T-helper 1 cell treated with Interleukin-12 subunit alpha and Interleukin-12 subunit beta and Interleukin-4 antibody, amounts not matched to agents 30 μg/mL and 1 μg/mL, for 36 hours (primary cell): ENCODE measurements around the gene SPDYE1.
"Not testable (repeated sequence)": the region's sequence is repeated elsewhere in the genome, so short reads cannot be mapped to it uniquely, and the experiment has no call there.

Source experiments
- H3K27ac Mint-ChIP-seq: one replicate; pipeline ENCODE4 v1.8.0; 2021; ENCODE audit warnings: mild to moderate bottlenecking, mixed read lengths
- H3K27me3 Mint-ChIP-seq: one replicate; pipeline ENCODE4 v1.8.0; 2021; ENCODE audit warnings: low read depth, mixed read lengths
- H3K36me3 Mint-ChIP-seq: one replicate; pipeline ENCODE4 v1.8.0; 2021; ENCODE audit warnings: low read depth, mixed read lengths
- H3K4me1 Mint-ChIP-seq: one replicate; pipeline ENCODE4 v1.8.0; 2021; ENCODE audit warnings: low read depth, mixed read lengths
- H3K4me3 Mint-ChIP-seq: one replicate; pipeline ENCODE4 v1.8.0; 2021; ENCODE audit warnings: mild to moderate bottlenecking, moderate library complexity, mixed read lengths
- H3K9me3 Mint-ChIP-seq: one replicate; pipeline ENCODE4 v1.8.0; 2021; ENCODE audit warnings: mixed read lengths

Gene SPDYE1

GRCh38 chr7:43997532-43997931 is at the start of gene SPDYE1:
Gene SPDYE1 (plus strand): TSS chr7:43997897. CDS start chr7:43999950, 2,053 bp downstream.
- not testable (repeated sequence) for H3K4me3 Mint-ChIP-seq, H3K36me3 Mint-ChIP-seq, H3K27ac Mint-ChIP-seq, H3K27me3 Mint-ChIP-seq, H3K9me3 Mint-ChIP-seq, H3K4me1 Mint-ChIP-seq

GRCh38 chr7:43952028-43952427 is 45.7 kb upstream of the SPDYE1 start:
- Mint-ChIP-seq H3K36me3 (peaks cover 18% of the 10 kb centered on the region), H3K27me3 (no peaks in the 10 kb centered on the region), H3K27ac (no peak overlapping the region), H3K9me3 (no peaks in the 10 kb centered on the region), H3K4me1 (peaks cover 2% of the 10 kb centered on the region), H3K4me3 (no peak overlapping the region)

- Mint-ChIP-seq H3K4me1 (peaks cover 2% of the 10 kb centered on the region), H3K4me3 (no peak overlapping the region), H3K27me3 (no peaks in the 10 kb centered on the region), H3K36me3 (peaks cover 13% of the 10 kb centered on the region), H3K27ac (no peak overlapping the region), H3K9me3 (no peaks in the 10 kb centered on the region)
Measured at GRCh38 chr7:43953071-43953470, 44.6 kb upstream of the SPDYE1 start.

GRCh38 chr7:43954524-43955228 is 43.0 kb upstream of the SPDYE1 start:
- H3K4me1 Mint-ChIP-seq, result peaks cover 2% of the 10 kb centered on the region
- H3K27ac Mint-ChIP-seq, result no peak overlapping the region
- no peaks in the 10 kb centered on the region for H3K9me3 Mint-ChIP-seq
- peaks cover 12% of the 10 kb centered on the region for H3K36me3 Mint-ChIP-seq
- H3K27me3 Mint-ChIP-seq, result no peaks in the 10 kb centered on the region
- H3K4me3 Mint-ChIP-seq, result no peak overlapping the region

- peaks cover 12% of the 10 kb centered on the region for H3K36me3 Mint-ChIP-seq
- no peak overlapping the region for H3K27ac Mint-ChIP-seq
- H3K4me1 Mint-ChIP-seq, result peaks cover 2% of the 10 kb centered on the region
- H3K27me3 Mint-ChIP-seq, result no peaks in the 10 kb centered on the region
- no peak overlapping the region for H3K4me3 Mint-ChIP-seq
- no peaks in the 10 kb centered on the region for H3K9me3 Mint-ChIP-seq
Measured at GRCh38 chr7:43956027-43956426, 41.7 kb upstream of the SPDYE1 start.

GRCh38 chr7:43960933-43961332 is 36.8 kb upstream of the SPDYE1 start:
- Mint-ChIP-seq H3K27me3 (no peaks in the 10 kb centered on the region), H3K4me3 (no peak overlapping the region), H3K4me1 (peaks cover 2% of the 10 kb centered on the region), H3K9me3 (no peaks in the 10 kb centered on the region), H3K27ac (no peak overlapping the region), H3K36me3 (peaks cover 6% of the 10 kb centered on the region)

- H3K36me3 Mint-ChIP-seq, H3K4me3 Mint-ChIP-seq, H3K9me3 Mint-ChIP-seq, H3K27me3 Mint-ChIP-seq, H3K27ac Mint-ChIP-seq, H3K4me1 Mint-ChIP-seq: not testable (repeated sequence)
Measured at GRCh38 chr7:43966392-43966791, 31.3 kb upstream of the SPDYE1 start.

GRCh38 chr7:43968172-43969040 is 29.3 kb upstream of the SPDYE1 start:
- H3K27ac Mint-ChIP-seq, H3K4me3 Mint-ChIP-seq, H3K27me3 Mint-ChIP-seq, H3K4me1 Mint-ChIP-seq, H3K9me3 Mint-ChIP-seq, H3K36me3 Mint-ChIP-seq: not testable (repeated sequence)

- H3K9me3 Mint-ChIP-seq, H3K4me1 Mint-ChIP-seq, H3K27ac Mint-ChIP-seq, H3K36me3 Mint-ChIP-seq, H3K4me3 Mint-ChIP-seq, H3K27me3 Mint-ChIP-seq: not testable (repeated sequence)
Measured at GRCh38 chr7:43969586-43969985, 28.1 kb upstream of the SPDYE1 start.

GRCh38 chr7:43970698-43971097 is 27.0 kb upstream of the SPDYE1 start:
- H3K4me1 Mint-ChIP-seq, H3K27ac Mint-ChIP-seq, H3K4me3 Mint-ChIP-seq, H3K9me3 Mint-ChIP-seq, H3K27me3 Mint-ChIP-seq, H3K36me3 Mint-ChIP-seq: not testable (repeated sequence)

- not testable (repeated sequence) for H3K9me3 Mint-ChIP-seq, H3K4me3 Mint-ChIP-seq, H3K4me1 Mint-ChIP-seq, H3K27ac Mint-ChIP-seq, H3K27me3 Mint-ChIP-seq, H3K36me3 Mint-ChIP-seq
Measured at GRCh38 chr7:43974033-43974573, 23.6 kb upstream of the SPDYE1 start.

GRCh38 chr7:43974725-43975482 is 22.8 kb upstream of the SPDYE1 start:
- not testable (repeated sequence) for H3K36me3 Mint-ChIP-seq, H3K9me3 Mint-ChIP-seq, H3K27me3 Mint-ChIP-seq, H3K27ac Mint-ChIP-seq, H3K4me3 Mint-ChIP-seq, H3K4me1 Mint-ChIP-seq

- no peak overlapping the region for H3K27ac Mint-ChIP-seq
- H3K36me3 Mint-ChIP-seq, result peaks cover 1% of the 10 kb centered on the region
- no peaks in the 10 kb centered on the region for H3K27me3 Mint-ChIP-seq
- no peaks in the 10 kb centered on the region for H3K4me1 Mint-ChIP-seq
- no peaks in the 10 kb centered on the region for H3K9me3 Mint-ChIP-seq
- H3K4me3 Mint-ChIP-seq, result no peak overlapping the region
Measured at GRCh38 chr7:43977525-43977924, 20.2 kb upstream of the SPDYE1 start.

- H3K27me3 Mint-ChIP-seq, H3K4me1 Mint-ChIP-seq, H3K4me3 Mint-ChIP-seq: not testable (repeated sequence)
Measured at GRCh38 chr7:43978102-43978501, 19.6 kb upstream of the SPDYE1 start.

GRCh38 chr7:43982848-43983247 is 14.8 kb upstream of the SPDYE1 start:
- not testable (repeated sequence) for H3K27ac Mint-ChIP-seq, H3K9me3 Mint-ChIP-seq, H3K4me1 Mint-ChIP-seq, H3K4me3 Mint-ChIP-seq, H3K36me3 Mint-ChIP-seq, H3K27me3 Mint-ChIP-seq

More at GRCh38 chr7:43978102-43978501, 19.6 kb upstream of the SPDYE1 start:
- not testable (repeated sequence) for H3K9me3 Mint-ChIP-seq, H3K36me3 Mint-ChIP-seq, H3K27ac Mint-ChIP-seq
